PC-9 (cell line): ENCODE results near the gene CCT2.

Experiments
- EZH2 ChIP-seq: fragments of 200-600 bp; sonication (generic); IDR thresholded peaks from 2 replicates; pipeline ENCODE4 v1.8.0; 2017; ENCODE audit warnings: antibody characterized with exemption, low read depth
- TF ChIP-seq, protein P1 (sequence below): fragments of 200-600 bp; sonication (generic); conservative IDR thresholded peaks from 2 replicates; pipeline ENCODE4 v1.6.1; 2017; ENCODE audit warnings: mixed run types, antibody characterized with exemption, mild to moderate bottlenecking, moderate library complexity

- TF ChIP-seq, protein P1, sequence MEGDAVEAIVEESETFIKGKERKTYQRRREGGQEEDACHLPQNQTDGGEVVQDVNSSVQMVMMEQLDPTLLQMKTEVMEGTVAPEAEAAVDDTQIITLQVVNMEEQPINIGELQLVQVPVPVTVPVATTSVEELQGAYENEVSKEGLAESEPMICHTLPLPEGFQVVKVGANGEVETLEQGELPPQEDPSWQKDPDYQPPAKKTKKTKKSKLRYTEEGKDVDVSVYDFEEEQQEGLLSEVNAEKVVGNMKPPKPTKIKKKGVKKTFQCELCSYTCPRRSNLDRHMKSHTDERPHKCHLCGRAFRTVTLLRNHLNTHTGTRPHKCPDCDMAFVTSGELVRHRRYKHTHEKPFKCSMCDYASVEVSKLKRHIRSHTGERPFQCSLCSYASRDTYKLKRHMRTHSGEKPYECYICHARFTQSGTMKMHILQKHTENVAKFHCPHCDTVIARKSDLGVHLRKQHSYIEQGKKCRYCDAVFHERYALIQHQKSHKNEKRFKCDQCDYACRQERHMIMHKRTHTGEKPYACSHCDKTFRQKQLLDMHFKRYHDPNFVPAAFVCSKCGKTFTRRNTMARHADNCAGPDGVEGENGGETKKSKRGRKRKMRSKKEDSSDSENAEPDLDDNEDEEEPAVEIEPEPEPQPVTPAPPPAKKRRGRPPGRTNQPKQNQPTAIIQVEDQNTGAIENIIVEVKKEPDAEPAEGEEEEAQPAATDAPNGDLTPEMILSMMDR = peak; percentile 80
- TF ChIP-seq EZH2 = no peak
Observed at GRCh38 chr12:69639400-69640016, 54.2 kb downstream of the CCT2 start.
